CD14-positive monocyte (primary cell): ENCODE results near the gene CACNA2D1. TPM values are rescaled to one million over a fixed set of nuclear protein-coding genes. Genes with fewer than 3 reads are reported as not detected.

ENCODE experiments used
- DNase-seq, 3 donors: peaks; one replicate each; pipeline ENCODE4 v3.0.0-alpha.2; 2011 to 2022
- H2AFZ ChIP-seq: 2 replicates; pipeline ENCODE4 v1.6.0; 2012; ENCODE audit warnings: mild to moderate bottlenecking, low read depth, low read length, inconsistent platforms; ENCODE audit not compliant: insufficient read depth, poor library complexity, severe bottlenecking
- H3K27ac ChIP-seq, 2 donors: 1 replicate in 1 of 2; 2 replicates in 1 of 2; pipeline ENCODE4 v1.5.1; 2012 to 2013; ENCODE audit warnings: low read length in 2 of 2, control low read depth in 1 of 2, inconsistent platforms in 1 of 2, low read depth in 1 of 2, mild to moderate bottlenecking in 1 of 2
- H3K27me3 ChIP-seq, 2 donors: one replicate each; pipeline versions ENCODE4 v1.6.0 to v1.6.1; 2011 to 2013; ENCODE audit warnings: low read length in 2 of 2; ENCODE audit not compliant: control insufficient read depth in 2 of 2, insufficient read depth in 2 of 2
- H3K36me3 ChIP-seq, 2 donors: replicated peaks in 1 of 2; 1 replicate in 1 of 2; 2 replicates in 1 of 2; pipeline versions ENCODE4 v1.5.1 to v1.6.1; 2012 to 2013; ENCODE audit warnings: low read length in 2 of 2, control low read depth in 1 of 2, inconsistent platforms in 1 of 2, mild to moderate bottlenecking in 1 of 2; ENCODE audit not compliant: insufficient read depth in 2 of 2, control insufficient read depth in 1 of 2
- H3K4me1 ChIP-seq, 2 donors: 1 replicate in 1 of 2; 2 replicates in 1 of 2; pipeline versions ENCODE4 v1.5.1 to v1.6.1; 2012 to 2013; ENCODE audit warnings: low read length in 2 of 2, control low read depth in 1 of 2, inconsistent platforms in 1 of 2, mild to moderate bottlenecking in 1 of 2, moderate library complexity in 1 of 2; ENCODE audit not compliant: insufficient read depth in 2 of 2, control insufficient read depth in 1 of 2
- H3K4me2 ChIP-seq: replicated peaks from 2 replicates; pipeline ENCODE3; 2012; ENCODE audit warnings: low read length, moderate library complexity, mild to moderate bottlenecking; ENCODE audit not compliant: poor library complexity, severe bottlenecking; ENCODE audit errors: extremely low read depth
- H3K4me3 ChIP-seq, 3 experiments: fragments of 200-600 bp in 1 of 3; sonication (generic) in 1 of 3; replicated peaks in 1 of 3; 1 replicate in 2 of 3; 2 replicates in 1 of 3; pipeline ENCODE4 v1.5.1; 2011 to 2013; ENCODE audit warnings: low read length in 3 of 3, mild to moderate bottlenecking in 3 of 3, control low read depth in 2 of 3, low read depth in 2 of 3, inconsistent platforms in 1 of 3, moderate library complexity in 1 of 3
- H3K79me2 ChIP-seq: 2 replicates; pipeline ENCODE4 v1.6.0; 2012; ENCODE audit warnings: mild to moderate bottlenecking, control low read depth, inconsistent platforms, low read length, moderate library complexity; ENCODE audit not compliant: insufficient read depth
- H3K9ac ChIP-seq: 2 replicates; pipeline ENCODE4 v1.6.0; 2017; ENCODE audit warnings: low read length, mild to moderate bottlenecking; ENCODE audit not compliant: insufficient read depth, poor library complexity, severe bottlenecking
- H3K9me3 ChIP-seq, 2 donors: replicated peaks in 1 of 2; 1 replicate in 1 of 2; 2 replicates in 1 of 2; pipeline versions ENCODE4 v1.5.1 to v1.6.1; 2012 to 2013; ENCODE audit warnings: low read length in 2 of 2, control low read depth in 1 of 2; ENCODE audit not compliant: control insufficient read depth in 1 of 2, insufficient read depth in 1 of 2
- H4K20me1 ChIP-seq: 2 replicates; pipeline ENCODE4 v1.6.0; 2012; ENCODE audit warnings: mild to moderate bottlenecking, low read length, control low read depth, moderate library complexity; ENCODE audit not compliant: insufficient read depth
- H3K27ac Mint-ChIP-seq, 7 donors: one replicate each; pipeline ENCODE4 v1.8.0; 2020; ENCODE audit warnings: mild to moderate bottlenecking in 7 of 7, mixed read lengths in 7 of 7, moderate library complexity in 6 of 7, inconsistent platforms in 2 of 7
- H3K27me3 Mint-ChIP-seq, 3 donors: one replicate each; pipeline ENCODE4 v1.8.0; 2021 to 2022; ENCODE audit warnings: low read depth in 3 of 3, mild to moderate bottlenecking in 3 of 3, mixed read lengths in 3 of 3, moderate library complexity in 3 of 3, inconsistent platforms in 1 of 3
- H3K36me3 Mint-ChIP-seq, 2 donors: one replicate each; pipeline ENCODE4 v1.8.0; 2020; ENCODE audit warnings: mixed read lengths in 2 of 2, inconsistent platforms in 1 of 2, mild to moderate bottlenecking in 1 of 2
- H3K4me1 Mint-ChIP-seq: one replicate; pipeline ENCODE4 v1.8.0; 2020; ENCODE audit warnings: mild to moderate bottlenecking, mixed read lengths
- H3K4me3 Mint-ChIP-seq, 2 donors: one replicate each; pipeline ENCODE4 v1.8.0; 2020; ENCODE audit warnings: mild to moderate bottlenecking in 2 of 2, mixed read lengths in 2 of 2, moderate library complexity in 1 of 2
- H3K9me3 Mint-ChIP-seq, 7 donors: one replicate each; pipeline ENCODE4 v1.8.0; 2020 to 2022; ENCODE audit warnings: mixed read lengths in 7 of 7, mild to moderate bottlenecking in 6 of 7, moderate library complexity in 6 of 7, inconsistent platforms in 2 of 7
- WGBS: methylation state at CpG from one replicate; pipeline ENCODE4 v1.1.5; 2013; ENCODE audit warnings: missing lambda C conversion rate; ENCODE audit not compliant: insufficient coverage; 5-methylcytosine and 5-hydroxymethylcytosine counted together
- intact Hi-C, 2 donors: fragments of 100-400 bp; cut with micrococcal nuclease; formaldehyde crosslinking; loops; one replicate each; pipeline versions ENCODE4 v1.15.0 to v1.15.1; 2023
- polyA plus RNA-seq, 3 donors: library from polyadenylated mRNA; depleted of rRNA in 1 of 3; unstranded in 2 of 3; stranded (reverse) in 1 of 3; fragments of 300-500 nt in 2 of 3; fragments of >200 nt in 1 of 3; fragmentation: Illumina TruSeq in 2 of 3; gene quantifications; 1 replicate in 2 of 3; 2 replicates in 1 of 3; pipeline ENCODE4 v1.2.3, GENCODE V29; 2012 to 2021
- TF ChIP-seq, protein P1 (sequence below): fragments of 200-600 bp; IDR thresholded peaks from one replicate; pipeline ENCODE4 v1.8.0; 2022; ENCODE audit warnings: antibody characterized with exemption, mild to moderate bottlenecking

The CACNA2D1 gene
- polyA plus RNA-seq, 3 donors, result 0.02 TPM; not detected in 2

- Mint-ChIP-seq H3K4me3 (no peak overlapping the region), H3K36me3 (no peaks in the 10 kb centered on the region), H3K4me1 (no peaks in the 10 kb centered on the region), H3K27me3 (peaks cover 0 to 2% (median 1%) of the 10 kb centered on the region in 3 donors), H3K27ac (no peak overlapping the region), H3K9me3 (peaks cover 0 to 1% (median 0%) of the 10 kb centered on the region in 7 donors)
- intact Hi-C loops, result no loop called here
- Histone ChIP-seq H3K9me3 (no peaks in the 10 kb centered on the region), H3K9ac (no peak overlapping the region), H3K36me3 (no peaks in the 10 kb centered on the region), H3K4me3 (no peak overlapping the region), H3K4me2 (no peak overlapping the region), H3K27me3 (no peaks in the 10 kb centered on the region), H4K20me1 (no peaks in the 10 kb centered on the region), H3K79me2 (no peaks in the 10 kb centered on the region), H2AFZ (no peak overlapping the region), H3K27ac (no peak overlapping the region), H3K4me1 (no peaks in the 10 kb centered on the region)
- DNase-seq, result no peak
- TF ChIP-seq, protein P1, sequence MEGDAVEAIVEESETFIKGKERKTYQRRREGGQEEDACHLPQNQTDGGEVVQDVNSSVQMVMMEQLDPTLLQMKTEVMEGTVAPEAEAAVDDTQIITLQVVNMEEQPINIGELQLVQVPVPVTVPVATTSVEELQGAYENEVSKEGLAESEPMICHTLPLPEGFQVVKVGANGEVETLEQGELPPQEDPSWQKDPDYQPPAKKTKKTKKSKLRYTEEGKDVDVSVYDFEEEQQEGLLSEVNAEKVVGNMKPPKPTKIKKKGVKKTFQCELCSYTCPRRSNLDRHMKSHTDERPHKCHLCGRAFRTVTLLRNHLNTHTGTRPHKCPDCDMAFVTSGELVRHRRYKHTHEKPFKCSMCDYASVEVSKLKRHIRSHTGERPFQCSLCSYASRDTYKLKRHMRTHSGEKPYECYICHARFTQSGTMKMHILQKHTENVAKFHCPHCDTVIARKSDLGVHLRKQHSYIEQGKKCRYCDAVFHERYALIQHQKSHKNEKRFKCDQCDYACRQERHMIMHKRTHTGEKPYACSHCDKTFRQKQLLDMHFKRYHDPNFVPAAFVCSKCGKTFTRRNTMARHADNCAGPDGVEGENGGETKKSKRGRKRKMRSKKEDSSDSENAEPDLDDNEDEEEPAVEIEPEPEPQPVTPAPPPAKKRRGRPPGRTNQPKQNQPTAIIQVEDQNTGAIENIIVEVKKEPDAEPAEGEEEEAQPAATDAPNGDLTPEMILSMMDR, result no peak
- 0% methylated on average over 1 of the region's 1 CpG for WGBS
Observed at GRCh38 chr7:82109288-82109687, 334.3 kb downstream of the CACNA2D1 start.

- Histone ChIP-seq H3K9ac (no peak overlapping the region), H3K27ac (no peak overlapping the region), H3K27me3 (no peaks in the 10 kb centered on the region), H3K36me3 (no peaks in the 10 kb centered on the region), H2AFZ (no peak overlapping the region), H3K4me1 (no peaks in the 10 kb centered on the region), H3K79me2 (no peaks in the 10 kb centered on the region), H3K4me2 (no peak overlapping the region), H4K20me1 (no peaks in the 10 kb centered on the region), H3K9me3 (no peaks in the 10 kb centered on the region), H3K4me3 (no peak overlapping the region)
- Mint-ChIP-seq H3K27ac (no peak overlapping the region), H3K36me3 (no peaks in the 10 kb centered on the region), H3K4me1 (no peaks in the 10 kb centered on the region), H3K9me3 (peaks cover 0 to 1% (median 0%) of the 10 kb centered on the region in 7 donors), H3K27me3 (peaks cover 0 to 2% (median 1%) of the 10 kb centered on the region in 3 donors), H3K4me3 (no peak overlapping the region)
- intact Hi-C loops, result no loop called here
- DNase-seq, result no peak
- TF ChIP-seq, protein P1, result no peak
- 100% methylated on average over 1 of the region's 3 CpGs for WGBS
Observed at GRCh38 chr7:82106201-82106600, 337.4 kb downstream of the CACNA2D1 start.
